ENCODE results near the gene CDCP1.
"Not testable (repeated sequence)": the region's sequence is repeated elsewhere in the genome, so short reads cannot be mapped to it uniquely, and the experiment has no call there.

CDCP1 gene

DNA sequence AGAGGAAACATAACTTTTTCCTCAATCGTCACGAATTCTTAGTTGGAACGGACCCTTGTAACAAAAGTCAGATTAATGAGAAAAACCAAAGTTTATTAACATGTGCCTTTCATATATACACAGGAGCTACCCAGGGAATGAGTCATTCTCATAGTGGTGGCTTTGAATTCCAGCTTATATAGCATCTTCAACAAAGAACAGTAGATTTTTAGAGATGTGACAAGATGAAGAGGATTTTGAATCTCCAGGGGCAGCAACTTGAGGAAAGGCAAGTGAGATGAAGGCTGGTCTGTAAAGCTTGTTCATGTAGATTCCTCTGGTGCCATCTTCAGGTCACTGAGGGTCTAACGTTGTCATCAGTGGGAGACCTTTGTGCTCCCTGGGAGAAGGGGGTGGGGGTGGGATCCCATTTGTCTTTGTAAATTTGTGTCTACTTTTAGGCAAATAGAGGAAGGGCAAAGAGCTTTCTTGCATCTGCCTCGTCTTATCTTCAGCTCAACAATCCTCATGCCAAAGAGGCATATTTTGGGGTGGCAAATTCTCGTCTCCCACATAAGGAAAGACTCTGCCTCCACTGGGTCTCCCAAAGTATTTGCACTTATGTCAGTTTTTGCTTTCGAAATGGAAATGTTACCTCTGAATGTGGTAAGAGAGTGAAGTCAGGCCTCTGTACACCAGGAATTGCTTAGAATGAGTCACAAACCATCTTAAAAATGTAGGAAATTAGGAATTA lies 90.6 kb downstream of the CDCP1 start:
- Histone ChIP-seq H3K27ac (replicated peaks) (peak overlapping the region; percentile 30), H3K4me3 (replicated peaks; ENCODE audit: insufficient read depth, low read length) (no peak overlapping the region), H3K27me3 (ENCODE audit: insufficient read depth, poor library complexity, severe bottlenecking) (no peaks in the 10 kb centered on the region)
- peak in 1 of 2 experiments; percentile 39 for DNase-seq (ENCODE audit: low read depth in 1 of 2, low spot score in 1 of 2)
- no peak for TF ChIP-seq SPI1 (IDR thresholded peaks at IDR 0.05; ENCODE audit: borderline replicate concordance, low read depth)
- TF ChIP-seq, protein P1, sequence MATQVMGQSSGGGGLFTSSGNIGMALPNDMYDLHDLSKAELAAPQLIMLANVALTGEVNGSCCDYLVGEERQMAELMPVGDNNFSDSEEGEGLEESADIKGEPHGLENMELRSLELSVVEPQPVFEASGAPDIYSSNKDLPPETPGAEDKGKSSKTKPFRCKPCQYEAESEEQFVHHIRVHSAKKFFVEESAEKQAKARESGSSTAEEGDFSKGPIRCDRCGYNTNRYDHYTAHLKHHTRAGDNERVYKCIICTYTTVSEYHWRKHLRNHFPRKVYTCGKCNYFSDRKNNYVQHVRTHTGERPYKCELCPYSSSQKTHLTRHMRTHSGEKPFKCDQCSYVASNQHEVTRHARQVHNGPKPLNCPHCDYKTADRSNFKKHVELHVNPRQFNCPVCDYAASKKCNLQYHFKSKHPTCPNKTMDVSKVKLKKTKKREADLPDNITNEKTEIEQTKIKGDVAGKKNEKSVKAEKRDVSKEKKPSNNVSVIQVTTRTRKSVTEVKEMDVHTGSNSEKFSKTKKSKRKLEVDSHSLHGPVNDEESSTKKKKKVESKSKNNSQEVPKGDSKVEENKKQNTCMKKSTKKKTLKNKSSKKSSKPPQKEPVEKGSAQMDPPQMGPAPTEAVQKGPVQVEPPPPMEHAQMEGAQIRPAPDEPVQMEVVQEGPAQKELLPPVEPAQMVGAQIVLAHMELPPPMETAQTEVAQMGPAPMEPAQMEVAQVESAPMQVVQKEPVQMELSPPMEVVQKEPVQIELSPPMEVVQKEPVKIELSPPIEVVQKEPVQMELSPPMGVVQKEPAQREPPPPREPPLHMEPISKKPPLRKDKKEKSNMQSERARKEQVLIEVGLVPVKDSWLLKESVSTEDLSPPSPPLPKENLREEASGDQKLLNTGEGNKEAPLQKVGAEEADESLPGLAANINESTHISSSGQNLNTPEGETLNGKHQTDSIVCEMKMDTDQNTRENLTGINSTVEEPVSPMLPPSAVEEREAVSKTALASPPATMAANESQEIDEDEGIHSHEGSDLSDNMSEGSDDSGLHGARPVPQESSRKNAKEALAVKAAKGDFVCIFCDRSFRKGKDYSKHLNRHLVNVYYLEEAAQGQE (IDR thresholded peaks at IDR 0.05; ENCODE audit: insufficient replicate concordance, low read depth) = no peak
- TF ChIP-seq GABPA (IDR thresholded peaks at IDR 0.05; ENCODE audit: low read depth) = no peak
- TF ChIP-seq POLR2AphosphoS5 (IDR thresholded peaks at IDR 0.05; ENCODE audit: low read depth) = no peak
- TF ChIP-seq, protein P2, sequence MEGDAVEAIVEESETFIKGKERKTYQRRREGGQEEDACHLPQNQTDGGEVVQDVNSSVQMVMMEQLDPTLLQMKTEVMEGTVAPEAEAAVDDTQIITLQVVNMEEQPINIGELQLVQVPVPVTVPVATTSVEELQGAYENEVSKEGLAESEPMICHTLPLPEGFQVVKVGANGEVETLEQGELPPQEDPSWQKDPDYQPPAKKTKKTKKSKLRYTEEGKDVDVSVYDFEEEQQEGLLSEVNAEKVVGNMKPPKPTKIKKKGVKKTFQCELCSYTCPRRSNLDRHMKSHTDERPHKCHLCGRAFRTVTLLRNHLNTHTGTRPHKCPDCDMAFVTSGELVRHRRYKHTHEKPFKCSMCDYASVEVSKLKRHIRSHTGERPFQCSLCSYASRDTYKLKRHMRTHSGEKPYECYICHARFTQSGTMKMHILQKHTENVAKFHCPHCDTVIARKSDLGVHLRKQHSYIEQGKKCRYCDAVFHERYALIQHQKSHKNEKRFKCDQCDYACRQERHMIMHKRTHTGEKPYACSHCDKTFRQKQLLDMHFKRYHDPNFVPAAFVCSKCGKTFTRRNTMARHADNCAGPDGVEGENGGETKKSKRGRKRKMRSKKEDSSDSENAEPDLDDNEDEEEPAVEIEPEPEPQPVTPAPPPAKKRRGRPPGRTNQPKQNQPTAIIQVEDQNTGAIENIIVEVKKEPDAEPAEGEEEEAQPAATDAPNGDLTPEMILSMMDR (IDR thresholded peaks at IDR 0.05; ENCODE audit: insufficient read depth, low read length) = no peak

DNA sequence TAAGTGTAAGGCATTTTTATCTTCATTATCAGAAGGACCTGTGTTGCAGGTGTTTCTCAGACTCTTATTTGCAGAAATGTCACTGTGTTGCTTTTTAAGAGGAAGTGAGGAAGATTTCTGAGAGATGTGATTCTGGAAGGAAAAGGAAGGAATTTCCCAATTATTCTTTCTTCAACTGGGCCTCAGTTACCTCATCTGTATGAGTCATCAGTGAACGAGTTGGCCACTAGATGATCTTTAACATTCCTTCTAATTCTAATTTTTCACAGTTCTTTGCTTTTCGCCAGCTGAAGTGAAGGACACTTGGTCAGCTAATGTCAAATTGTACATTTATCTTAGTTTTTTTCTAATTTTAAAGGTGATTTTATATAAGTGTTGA lies 91.2 kb downstream of the CDCP1 start:
- peak overlapping the region; percentile 34 for H3K27ac ChIP-seq (replicated peaks)
- peak; percentile 34 to 85 for DNase-seq (ENCODE audit: low read depth in 1 of 2, low spot score in 1 of 2)
- H3K27me3 ChIP-seq (ENCODE audit: insufficient read depth, poor library complexity, severe bottlenecking) = no peaks in the 10 kb centered on the region
- TF ChIP-seq, protein P1 (IDR thresholded peaks at IDR 0.05; ENCODE audit: insufficient replicate concordance, low read depth) = no peak
- TF ChIP-seq POLR2AphosphoS5 (IDR thresholded peaks at IDR 0.05; ENCODE audit: low read depth) = no peak
- TF ChIP-seq SPI1 (IDR thresholded peaks at IDR 0.05; ENCODE audit: borderline replicate concordance, low read depth) = peak; percentile 57; the same call in 1 of the 2 replicates
- TF ChIP-seq GABPA (IDR thresholded peaks at IDR 0.05; ENCODE audit: low read depth) = no peak
- TF ChIP-seq, protein P2 (IDR thresholded peaks at IDR 0.05; ENCODE audit: insufficient read depth, low read length) = no peak
- H3K4me3 ChIP-seq (replicated peaks; ENCODE audit: insufficient read depth, low read length) = no peak overlapping the region

DNA sequence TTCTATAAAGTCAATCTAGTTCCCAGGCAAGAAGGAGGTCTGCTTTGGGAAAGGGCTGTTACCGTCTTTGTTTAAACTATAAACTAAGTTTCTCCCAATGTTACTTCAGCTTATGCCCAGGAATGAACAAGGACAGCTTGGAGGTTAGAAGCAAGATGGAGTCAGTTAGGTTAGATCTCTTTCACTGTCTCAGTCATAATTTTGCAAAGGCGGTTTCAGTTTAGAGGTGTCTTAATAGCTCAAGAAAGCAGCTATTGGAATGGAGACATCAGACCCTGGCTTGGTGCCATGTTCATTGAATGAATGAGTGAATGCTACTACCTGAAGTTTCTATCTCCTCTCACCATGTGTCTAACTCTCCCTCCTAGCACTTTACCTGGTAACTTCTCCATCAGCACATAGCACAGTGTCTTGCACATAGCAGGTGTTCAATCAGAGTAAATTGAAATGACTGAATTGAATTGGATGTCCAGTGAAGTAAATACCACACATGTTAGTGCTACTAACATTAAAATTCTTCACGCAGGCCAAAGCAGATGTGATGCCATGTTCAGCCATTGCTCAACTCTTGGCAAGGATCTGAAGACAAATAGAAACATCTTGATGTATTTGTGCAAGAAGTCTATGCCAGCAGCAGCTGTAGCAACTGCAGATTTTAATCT lies 91.9 kb downstream of the CDCP1 start:
- H3K4me3 ChIP-seq (replicated peaks; ENCODE audit: insufficient read depth, low read length) = no peak overlapping the region
- TF ChIP-seq POLR2AphosphoS5 (IDR thresholded peaks at IDR 0.05; ENCODE audit: low read depth) (no peak), SPI1 (IDR thresholded peaks at IDR 0.05; ENCODE audit: borderline replicate concordance, low read depth) (no peak), GABPA (IDR thresholded peaks at IDR 0.05; ENCODE audit: low read depth) (no peak)
- TF ChIP-seq, protein P1 (IDR thresholded peaks at IDR 0.05; ENCODE audit: insufficient replicate concordance, low read depth) = no peak
- TF ChIP-seq, protein P2 (IDR thresholded peaks at IDR 0.05; ENCODE audit: insufficient read depth, low read length) = no peak
- H3K27ac ChIP-seq (replicated peaks) = peak overlapping the region; percentile 34
- peak; percentile 72 to 77 for DNase-seq (ENCODE audit: low read depth in 1 of 2, low spot score in 1 of 2)
- no peaks in the 10 kb centered on the region for H3K27me3 ChIP-seq (ENCODE audit: insufficient read depth, poor library complexity, severe bottlenecking)

DNA sequence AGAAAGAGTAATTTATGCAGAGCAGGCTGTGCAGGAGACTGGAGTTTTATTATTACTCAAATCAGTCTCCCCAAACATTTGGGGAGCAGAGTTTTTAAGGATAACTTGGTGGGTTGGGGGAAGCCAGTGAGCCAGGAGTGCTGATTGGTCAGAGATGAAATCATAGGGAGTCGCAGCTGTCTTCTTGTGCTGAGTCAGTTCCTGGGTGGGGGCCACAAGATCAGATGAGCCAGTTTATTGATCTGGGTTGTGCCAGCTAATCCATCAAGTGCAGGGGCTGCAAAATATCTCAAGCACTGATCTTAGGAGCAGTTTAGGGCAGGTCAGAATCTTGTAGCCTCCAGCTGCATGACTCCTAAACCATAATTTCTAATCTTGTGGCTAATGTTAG lies 92.4 kb downstream of the CDCP1 start:
- not testable (repeated sequence) for H3K27me3 ChIP-seq (ENCODE audit: insufficient read depth, poor library complexity, severe bottlenecking); DNase-seq (ENCODE audit: low read depth in 1 of 2, low spot score in 1 of 2); H3K4me3 ChIP-seq (replicated peaks; ENCODE audit: insufficient read depth, low read length)
- H3K27ac ChIP-seq (replicated peaks) = peak overlapping the region; percentile 33
